ENCODE measurements around the gene PSMD11.

DNA sequence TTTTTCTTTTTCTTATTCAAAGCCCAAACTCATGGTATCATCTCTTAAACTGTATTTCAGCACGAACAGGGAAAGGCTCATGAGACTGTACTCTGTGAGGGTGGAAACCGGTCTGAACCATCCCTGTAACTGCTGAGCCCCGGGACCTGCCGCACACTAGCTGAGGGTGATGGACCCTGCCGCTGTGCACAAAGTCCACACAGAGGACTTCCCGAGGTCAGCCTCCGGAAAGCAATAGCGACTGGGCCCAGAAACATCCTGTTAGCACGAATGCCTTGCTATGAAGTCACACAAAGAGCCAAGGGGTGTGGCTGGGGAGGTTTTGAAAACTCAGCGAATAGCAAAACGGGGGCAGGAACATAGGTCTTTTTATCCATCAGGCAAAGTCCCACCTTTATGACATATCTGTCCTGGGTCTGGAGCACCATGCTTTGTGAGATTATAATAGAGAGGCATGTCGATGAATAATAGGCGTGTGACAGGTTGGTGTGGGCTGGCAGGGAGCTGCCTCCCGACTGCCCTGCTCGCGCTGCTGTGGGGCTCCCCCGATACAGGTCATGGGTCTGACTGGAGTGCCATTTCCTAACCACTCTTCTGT lies 75.9 kb downstream of the PSMD11 start:
- TF ChIP-seq KDM1A (IDR thresholded peaks at IDR 0.05; ENCODE audit: low read depth) (no peak), POLR2A (IDR thresholded peaks at IDR 0.05; ENCODE audit: low read length) (no peak)
- TF ChIP-seq, protein P1, sequence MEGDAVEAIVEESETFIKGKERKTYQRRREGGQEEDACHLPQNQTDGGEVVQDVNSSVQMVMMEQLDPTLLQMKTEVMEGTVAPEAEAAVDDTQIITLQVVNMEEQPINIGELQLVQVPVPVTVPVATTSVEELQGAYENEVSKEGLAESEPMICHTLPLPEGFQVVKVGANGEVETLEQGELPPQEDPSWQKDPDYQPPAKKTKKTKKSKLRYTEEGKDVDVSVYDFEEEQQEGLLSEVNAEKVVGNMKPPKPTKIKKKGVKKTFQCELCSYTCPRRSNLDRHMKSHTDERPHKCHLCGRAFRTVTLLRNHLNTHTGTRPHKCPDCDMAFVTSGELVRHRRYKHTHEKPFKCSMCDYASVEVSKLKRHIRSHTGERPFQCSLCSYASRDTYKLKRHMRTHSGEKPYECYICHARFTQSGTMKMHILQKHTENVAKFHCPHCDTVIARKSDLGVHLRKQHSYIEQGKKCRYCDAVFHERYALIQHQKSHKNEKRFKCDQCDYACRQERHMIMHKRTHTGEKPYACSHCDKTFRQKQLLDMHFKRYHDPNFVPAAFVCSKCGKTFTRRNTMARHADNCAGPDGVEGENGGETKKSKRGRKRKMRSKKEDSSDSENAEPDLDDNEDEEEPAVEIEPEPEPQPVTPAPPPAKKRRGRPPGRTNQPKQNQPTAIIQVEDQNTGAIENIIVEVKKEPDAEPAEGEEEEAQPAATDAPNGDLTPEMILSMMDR (IDR thresholded peaks at IDR 0.05): no peak
- TF ChIP-seq, protein P2, sequence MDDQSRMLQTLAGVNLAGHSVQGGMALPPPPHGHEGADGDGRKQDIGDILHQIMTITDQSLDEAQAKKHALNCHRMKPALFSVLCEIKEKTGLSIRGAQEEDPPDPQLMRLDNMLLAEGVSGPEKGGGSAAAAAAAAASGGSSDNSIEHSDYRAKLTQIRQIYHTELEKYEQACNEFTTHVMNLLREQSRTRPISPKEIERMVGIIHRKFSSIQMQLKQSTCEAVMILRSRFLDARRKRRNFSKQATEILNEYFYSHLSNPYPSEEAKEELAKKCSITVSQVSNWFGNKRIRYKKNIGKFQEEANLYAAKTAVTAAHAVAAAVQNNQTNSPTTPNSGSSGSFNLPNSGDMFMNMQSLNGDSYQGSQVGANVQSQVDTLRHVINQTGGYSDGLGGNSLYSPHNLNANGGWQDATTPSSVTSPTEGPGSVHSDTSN (IDR thresholded peaks at IDR 0.05): no peak

Measured in A549 (cell line).